A549 treated with dexamethasone at 1 μM for 4 hours (cell line): Measurements from ENCODE around the gene LRRC46. TPM values are rescaled to one million over a fixed set of nuclear protein-coding genes. Genes with fewer than 3 reads are reported as not detected.

Experiments
- total RNA-seq: library from RNA; stranded (reverse); fragments of 200-300 nt; extraction: Qiagen RNA extraction; gene quantifications from 5 replicates; pipeline ENCODE4 v1.2.3, GENCODE V29; 2022

Gene LRRC46
- total RNA-seq: 3.3 to 4.8 TPM (median 3.9 TPM) in 5 replicates

GRCh38 chr17:47831003-47831933 is at the start of gene LRRC46, which contains the start of gene MRPL10:
TSS of gene LRRC46 (plus strand) at chr17:47831670. CDS start at chr17:47831990, 320 bp downstream.
TSS of gene MRPL10 (minus strand) at chr17:47831541. CDS start at chr17:47831511, 30 bp downstream.

GRCh38 chr17:47821424-47822391 is 9.8 kb upstream of the LRRC46 start, which contains the start of gene OSBPL7:
TSS of gene OSBPL7 (minus strand) at chr17:47821794. CDS start at chr17:47820278, 1,516 bp downstream.

GRCh38 chr17:47840742-47841487 is 9.4 kb downstream of the LRRC46 start, which contains the start of gene SCRN2:
TSS of gene SCRN2 (minus strand) at chr17:47841273. CDS start at chr17:47840843, 430 bp downstream.

GRCh38 chr17:47850692-47851573 is 19.5 kb downstream of the LRRC46 start, which contains the start of gene SP6:
TSS of gene SP6 (minus strand) at chr17:47851163. CDS start at chr17:47848429, 2,734 bp downstream.

Other genes with a start within 250 kb of the LRRC46 start
- gene KPNB1, start 181.8 kb upstream of the LRRC46 start, total RNA-seq: 302 to 358 TPM (median 332 TPM) in 5 replicates
- 3.6 to 5.6 TPM (median 4.5 TPM) in 5 replicates for gene TBKBP1, start 137.5 kb upstream of the LRRC46 start, total RNA-seq
- 0.06 to 0.34 TPM (median 0.20 TPM) in 5 replicates for gene TBX21, start 98.4 kb upstream of the LRRC46 start, total RNA-seq
- gene OSBPL7, start 9.9 kb upstream of the LRRC46 start, total RNA-seq: 9.1 to 20.9 TPM (median 15.5 TPM) in 5 replicates
- gene MRPL10, start 129 bp upstream of the LRRC46 start, total RNA-seq: 97.7 to 109 TPM (median 99.6 TPM) in 5 replicates
- gene SCRN2, start 9.6 kb downstream of the LRRC46 start, total RNA-seq: 27.6 to 38.9 TPM (median 35.6 TPM) in 5 replicates
- 5.6 to 7.0 TPM (median 6.2 TPM) in 5 replicates for gene SP6, start 19.5 kb downstream of the LRRC46 start, total RNA-seq
- gene SP2, start 64.6 kb downstream of the LRRC46 start, total RNA-seq: 14.8 to 23.7 TPM (median 21.9 TPM) in 5 replicates
- 20.2 to 29.4 TPM (median 28.0 TPM) in 5 replicates for gene PNPO, start 109.9 kb downstream of the LRRC46 start, total RNA-seq
- gene PRR15L, start 126.2 kb downstream of the LRRC46 start, total RNA-seq: 2.3 to 3.2 TPM (median 2.8 TPM) in 5 replicates
- 90.9 to 121 TPM (median 101 TPM) in 5 replicates for gene CDK5RAP3, start 139.4 kb downstream of the LRRC46 start, total RNA-seq
- gene COPZ2, start 206.1 kb downstream of the LRRC46 start, total RNA-seq: 12.3 to 17.8 TPM (median 14.6 TPM) in 5 replicates
- 103 to 147 TPM (median 140 TPM) in 5 replicates for gene NFE2L1, start 216.7 kb downstream of the LRRC46 start, total RNA-seq